PFSK-1 (cell line): Measurements from ENCODE around the gene PIRT.

ENCODE experiments used
- FOXP2 ChIP-seq: optimal IDR thresholded peaks from 2 replicates; pipeline ENCODE3; 2011; ENCODE audit warnings: borderline replicate concordance, control low read depth, inconsistent platforms; ENCODE audit not compliant: insufficient read depth; ENCODE audit errors: extremely low read length, extremely low read depth
- POLR2AphosphoS5 ChIP-seq: IDR thresholded peaks from 2 replicates; pipeline ENCODE4 v1.6.1; 2012; ENCODE audit warnings: low read depth, mild to moderate bottlenecking, control low read depth, low read length, moderate library complexity
- SIN3A ChIP-seq: IDR thresholded peaks from 2 replicates; pipeline ENCODE4 v1.6.1; 2012; ENCODE audit warnings: mild to moderate bottlenecking, low read length, moderate library complexity, borderline replicate concordance; ENCODE audit not compliant: insufficient read depth
- TAF1 ChIP-seq: IDR thresholded peaks from 2 replicates; pipeline ENCODE4 v1.6.1; 2012; ENCODE audit warnings: low read length, control low read depth, borderline replicate concordance; ENCODE audit not compliant: insufficient read depth
- TF ChIP-seq, protein P1 (sequence below), 2 experiments: IDR thresholded peaks; 2 replicates each; pipeline versions ENCODE4 v1.6.1 to v1.8.0; 2011 to 2012; ENCODE audit warnings: low read depth in 2 of 2, low read length in 2 of 2, control low read depth in 1 of 2, inconsistent platforms in 1 of 2, mild to moderate bottlenecking in 1 of 2, moderate library complexity in 1 of 2; ENCODE audit not compliant: insufficient read depth in 1 of 2

PIRT gene

DNA sequence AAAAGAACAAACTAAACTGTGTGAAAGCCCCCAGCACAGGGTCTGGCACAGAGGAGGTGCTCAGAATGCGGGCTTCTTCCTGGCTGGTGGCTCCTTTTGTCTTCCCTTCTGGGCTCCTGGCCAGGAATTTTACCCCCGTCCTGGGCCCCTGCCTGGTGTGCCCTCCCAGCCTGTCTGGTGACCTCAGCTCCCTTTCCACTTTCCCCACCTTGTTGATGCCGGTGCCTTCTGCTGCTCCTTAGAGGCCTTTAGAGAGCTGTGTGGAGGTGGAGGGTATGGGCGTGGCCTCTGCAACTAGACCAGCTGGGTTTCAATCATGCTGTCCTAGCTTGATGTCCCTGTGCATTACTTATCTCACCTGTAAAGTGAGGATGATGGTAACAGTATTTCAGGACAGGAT lies 16.8 kb downstream of the PIRT start:
- TF ChIP-seq SIN3A (no peak), TAF1 (no peak), FOXP2 (no peak), POLR2AphosphoS5 (no peak)
- TF ChIP-seq, protein P1, sequence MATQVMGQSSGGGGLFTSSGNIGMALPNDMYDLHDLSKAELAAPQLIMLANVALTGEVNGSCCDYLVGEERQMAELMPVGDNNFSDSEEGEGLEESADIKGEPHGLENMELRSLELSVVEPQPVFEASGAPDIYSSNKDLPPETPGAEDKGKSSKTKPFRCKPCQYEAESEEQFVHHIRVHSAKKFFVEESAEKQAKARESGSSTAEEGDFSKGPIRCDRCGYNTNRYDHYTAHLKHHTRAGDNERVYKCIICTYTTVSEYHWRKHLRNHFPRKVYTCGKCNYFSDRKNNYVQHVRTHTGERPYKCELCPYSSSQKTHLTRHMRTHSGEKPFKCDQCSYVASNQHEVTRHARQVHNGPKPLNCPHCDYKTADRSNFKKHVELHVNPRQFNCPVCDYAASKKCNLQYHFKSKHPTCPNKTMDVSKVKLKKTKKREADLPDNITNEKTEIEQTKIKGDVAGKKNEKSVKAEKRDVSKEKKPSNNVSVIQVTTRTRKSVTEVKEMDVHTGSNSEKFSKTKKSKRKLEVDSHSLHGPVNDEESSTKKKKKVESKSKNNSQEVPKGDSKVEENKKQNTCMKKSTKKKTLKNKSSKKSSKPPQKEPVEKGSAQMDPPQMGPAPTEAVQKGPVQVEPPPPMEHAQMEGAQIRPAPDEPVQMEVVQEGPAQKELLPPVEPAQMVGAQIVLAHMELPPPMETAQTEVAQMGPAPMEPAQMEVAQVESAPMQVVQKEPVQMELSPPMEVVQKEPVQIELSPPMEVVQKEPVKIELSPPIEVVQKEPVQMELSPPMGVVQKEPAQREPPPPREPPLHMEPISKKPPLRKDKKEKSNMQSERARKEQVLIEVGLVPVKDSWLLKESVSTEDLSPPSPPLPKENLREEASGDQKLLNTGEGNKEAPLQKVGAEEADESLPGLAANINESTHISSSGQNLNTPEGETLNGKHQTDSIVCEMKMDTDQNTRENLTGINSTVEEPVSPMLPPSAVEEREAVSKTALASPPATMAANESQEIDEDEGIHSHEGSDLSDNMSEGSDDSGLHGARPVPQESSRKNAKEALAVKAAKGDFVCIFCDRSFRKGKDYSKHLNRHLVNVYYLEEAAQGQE (IDR thresholded peaks at IDR 0.05; ENCODE audit: insufficient read depth in 1 of 2, low read depth in 2 of 2, low read length in 2 of 2), result no peak

DNA sequence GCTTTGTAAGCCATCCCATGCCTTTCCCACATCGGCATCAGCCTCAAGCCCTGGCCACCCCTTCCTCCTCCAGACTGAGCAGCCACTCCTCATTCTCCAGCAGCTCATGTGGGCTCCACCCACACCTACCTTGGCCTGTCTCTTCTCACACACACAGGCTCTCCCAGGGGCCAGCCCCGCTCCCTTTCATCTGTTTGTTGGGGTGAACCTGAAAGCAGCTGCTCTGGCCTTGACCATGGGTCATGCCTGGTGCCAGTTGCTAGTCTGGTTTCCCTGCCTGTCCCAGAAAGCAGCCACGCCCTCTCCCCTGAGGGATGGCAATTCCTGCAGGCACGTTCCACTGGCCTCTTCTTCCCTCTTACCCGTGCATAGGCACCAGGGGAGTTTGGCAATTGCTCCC lies 22.6 kb downstream of the PIRT start:
- TF ChIP-seq, protein P1 (IDR thresholded peaks at IDR 0.05; ENCODE audit: insufficient read depth in 1 of 2, low read depth in 2 of 2, low read length in 2 of 2), result no peak
- no peak for TF ChIP-seq FOXP2
- no peak for TF ChIP-seq POLR2AphosphoS5
- no peak for TF ChIP-seq TAF1
- TF ChIP-seq SIN3A, result no peak

DNA sequence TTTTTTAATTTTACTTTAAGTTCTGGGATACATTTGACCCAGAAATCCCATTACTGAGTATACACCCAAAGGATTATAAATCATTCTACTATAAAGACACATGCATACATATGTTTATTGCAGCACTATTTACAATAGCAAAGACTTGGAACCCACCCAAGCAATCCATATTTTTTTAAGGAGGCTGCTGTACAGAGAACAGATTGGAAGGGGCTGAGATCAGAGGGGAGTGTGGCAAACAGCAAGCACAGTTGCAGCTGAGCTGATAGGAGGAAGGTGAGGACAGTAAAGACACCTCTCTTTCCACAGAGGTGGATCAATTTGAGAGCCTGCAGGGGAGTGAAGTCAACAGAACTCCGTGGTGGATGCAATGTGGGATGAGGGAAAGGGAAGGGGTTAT lies 23.8 kb downstream of the PIRT start:
- TF ChIP-seq, protein P1 (IDR thresholded peaks at IDR 0.05; ENCODE audit: insufficient read depth in 1 of 2, low read depth in 2 of 2, low read length in 2 of 2), result no peak
- no peak for TF ChIP-seq FOXP2
- TF ChIP-seq POLR2AphosphoS5, result no peak
- TF ChIP-seq SIN3A, result no peak
- TF ChIP-seq TAF1, result no peak

DNA sequence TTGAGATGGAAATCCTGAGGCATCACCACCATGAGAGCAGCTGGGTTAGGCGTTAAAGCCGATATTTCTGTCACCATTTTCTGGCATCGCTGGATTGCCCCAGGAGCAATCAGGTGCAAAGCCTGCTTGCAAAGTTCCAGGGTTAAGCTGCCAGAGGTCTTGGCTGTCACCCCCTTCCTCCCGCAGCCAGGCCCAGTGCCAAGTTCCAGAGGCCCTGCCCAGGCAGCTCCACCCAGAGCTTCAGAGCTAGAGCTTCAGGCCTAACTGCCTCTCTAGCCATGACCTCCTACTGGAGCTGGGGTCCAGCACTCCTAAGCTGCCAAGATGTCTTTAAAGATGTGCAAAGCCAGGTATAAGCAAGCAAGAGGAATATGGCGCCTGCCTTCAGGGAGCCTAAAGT lies 25.2 kb downstream of the PIRT start:
- TF ChIP-seq TAF1 (no peak), POLR2AphosphoS5 (no peak), SIN3A (no peak), FOXP2 (no peak)
- TF ChIP-seq, protein P1 (IDR thresholded peaks at IDR 0.05; ENCODE audit: insufficient read depth in 1 of 2, low read depth in 2 of 2, low read length in 2 of 2), result no peak

DNA sequence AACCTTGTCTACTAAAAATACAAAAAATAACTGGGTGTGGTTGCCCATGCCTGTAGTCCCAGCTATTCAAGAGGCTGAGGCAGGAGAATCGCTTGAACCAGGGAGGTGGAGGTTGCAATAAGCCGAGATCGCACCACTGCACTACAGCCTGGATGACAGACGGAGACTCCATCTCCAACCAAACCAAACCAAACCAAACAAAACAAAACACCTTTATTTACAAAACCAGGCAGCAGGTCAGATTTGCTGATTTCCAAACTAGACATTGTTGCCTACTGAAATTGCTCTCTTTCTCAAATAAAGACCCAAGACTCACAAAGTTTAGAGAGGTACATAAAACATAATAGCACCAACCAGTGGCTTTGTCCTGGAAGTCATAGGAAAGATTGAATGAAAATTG lies 28.3 kb downstream of the PIRT start:
- TF ChIP-seq POLR2AphosphoS5 (no peak), SIN3A (no peak), FOXP2 (no peak), TAF1 (no peak)
- TF ChIP-seq, protein P1 (IDR thresholded peaks at IDR 0.05; ENCODE audit: insufficient read depth in 1 of 2, low read depth in 2 of 2, low read length in 2 of 2), result no peak
